Activated naive CD8-positive, alpha-beta T cell treated with anti-CD3 and anti-CD28 coated beads for 36 hours (primary cell): ENCODE results near the gene ITGA4. TPM values are rescaled to one million over a fixed set of nuclear protein-coding genes. Genes with fewer than 3 reads are reported as not detected.

ENCODE experiments used
- DNase-seq: peaks from one replicate; pipeline ENCODE4 v3.0.0; 2021
- H3K27ac Mint-ChIP-seq: one replicate; pipeline ENCODE4 v1.8.0; 2022; ENCODE audit warnings: mild to moderate bottlenecking, moderate library complexity, mixed read lengths
- H3K27me3 Mint-ChIP-seq: one replicate; pipeline ENCODE4 v1.8.0; 2022; ENCODE audit warnings: mild to moderate bottlenecking, mixed read lengths
- H3K36me3 Mint-ChIP-seq: one replicate; pipeline ENCODE4 v1.8.0; 2021; ENCODE audit warnings: mild to moderate bottlenecking, mixed read lengths
- H3K4me1 Mint-ChIP-seq: one replicate; pipeline ENCODE4 v1.8.0; 2021; ENCODE audit warnings: mixed read lengths
- H3K4me3 Mint-ChIP-seq: one replicate; pipeline ENCODE4 v1.8.0; 2022; ENCODE audit warnings: mild to moderate bottlenecking, moderate library complexity, mixed read lengths
- H3K9me3 Mint-ChIP-seq: one replicate; pipeline ENCODE4 v1.8.0; 2022; ENCODE audit warnings: mixed read lengths
- total RNA-seq, 2 experiments: library from RNA; stranded (reverse); gene quantifications; one replicate each; pipeline ENCODE4 v1.2.3, GENCODE V29; 2021

Gene ITGA4
- total RNA-seq, 2 experiments from 2014 or later = 71.9 to 74.8 TPM

- H3K4me3 Mint-ChIP-seq = no peak overlapping the region
- H3K27ac Mint-ChIP-seq = no peak overlapping the region
- DNase-seq = no peak
- no peaks in the 10 kb centered on the region for H3K27me3 Mint-ChIP-seq
- peaks cover 36% of the 10 kb centered on the region for H3K4me1 Mint-ChIP-seq
- peaks cover 45% of the 10 kb centered on the region for H3K36me3 Mint-ChIP-seq
- no peaks in the 10 kb centered on the region for H3K9me3 Mint-ChIP-seq
Measured at GRCh38 chr2:181516992-181517391, 59.8 kb downstream of the ITGA4 start.

GRCh38 chr2:181517685-181518301 lies 60.6 kb downstream of the ITGA4 start:
- Mint-ChIP-seq H3K9me3 (no peaks in the 10 kb centered on the region), H3K36me3 (peaks cover 41% of the 10 kb centered on the region), H3K27me3 (no peaks in the 10 kb centered on the region), H3K27ac (peak overlapping the region; percentile 22), H3K4me1 (peaks cover 34% of the 10 kb centered on the region), H3K4me3 (no peak overlapping the region)
- DNase-seq = no peak

DNA sequence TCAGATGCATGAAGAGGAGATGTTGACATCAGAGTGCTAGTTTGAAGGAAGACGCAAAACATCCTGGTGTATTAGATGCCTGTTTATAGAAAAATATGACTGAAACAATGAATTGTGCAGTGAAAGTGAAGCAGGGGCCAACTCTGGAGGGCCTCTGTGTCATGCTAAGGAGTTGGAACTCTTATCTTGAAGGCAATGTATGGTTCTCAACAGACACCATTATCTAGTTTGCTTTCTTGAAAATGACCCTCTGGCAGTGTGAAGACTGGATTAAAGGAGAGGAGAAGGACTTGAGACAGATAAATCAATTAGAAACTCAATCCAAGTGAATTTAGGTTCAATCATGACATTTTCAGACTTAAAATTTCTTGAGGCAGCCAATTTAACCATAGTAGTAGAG lies 63.1 kb downstream of the ITGA4 start:
- Mint-ChIP-seq H3K36me3 (peaks cover 24% of the 10 kb centered on the region), H3K4me1 (peaks cover 26% of the 10 kb centered on the region), H3K9me3 (no peaks in the 10 kb centered on the region), H3K27ac (peak overlapping the region; percentile 7), H3K27me3 (no peaks in the 10 kb centered on the region), H3K4me3 (no peak overlapping the region)
- DNase-seq = no peak

GRCh38 chr2:181523756-181524155 lies 66.6 kb downstream of the ITGA4 start:
- H3K36me3 Mint-ChIP-seq = peaks cover 25% of the 10 kb centered on the region

DNA sequence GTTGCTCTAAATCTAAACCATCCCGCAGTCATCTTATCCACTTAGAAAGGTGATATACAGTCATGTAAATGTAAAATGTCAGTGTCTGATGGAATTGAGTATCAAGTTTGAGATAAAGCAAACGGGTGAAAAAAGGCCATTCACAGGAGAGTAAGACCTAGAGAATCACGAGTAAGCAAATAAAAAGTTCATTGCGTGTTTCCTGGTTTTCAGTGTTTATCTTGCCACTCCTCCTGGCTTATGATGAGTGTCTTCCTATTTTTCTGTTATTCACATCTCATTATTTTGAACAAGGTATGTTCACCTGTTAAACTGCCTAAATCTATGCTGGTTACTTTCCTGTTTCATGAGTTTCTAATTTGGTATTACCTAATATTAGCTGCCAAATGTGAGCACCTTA lies 68.8 kb downstream of the ITGA4 start:
- Mint-ChIP-seq H3K27ac (no peak overlapping the region), H3K9me3 (no peaks in the 10 kb centered on the region), H3K4me1 (peaks cover 1% of the 10 kb centered on the region), H3K27me3 (no peaks in the 10 kb centered on the region), H3K36me3 (peaks cover 30% of the 10 kb centered on the region), H3K4me3 (no peak overlapping the region)
- DNase-seq = no peak

More at GRCh38 chr2:181523756-181524155, 66.6 kb downstream of the ITGA4 start:
- no peak overlapping the region for H3K27ac Mint-ChIP-seq
- no peaks in the 10 kb centered on the region for H3K27me3 Mint-ChIP-seq
- peaks cover 1% of the 10 kb centered on the region for H3K4me1 Mint-ChIP-seq
- DNase-seq = no peak
- H3K9me3 Mint-ChIP-seq = no peaks in the 10 kb centered on the region
- H3K4me3 Mint-ChIP-seq = no peak overlapping the region

GRCh38 chr2:181527058-181527457 lies 69.9 kb downstream of the ITGA4 start:
- H3K4me1 Mint-ChIP-seq = peaks cover 1% of the 10 kb centered on the region
- DNase-seq = no peak
- H3K4me3 Mint-ChIP-seq = no peak overlapping the region
- H3K27ac Mint-ChIP-seq = no peak overlapping the region
- H3K27me3 Mint-ChIP-seq = no peaks in the 10 kb centered on the region
- peaks cover 31% of the 10 kb centered on the region for H3K36me3 Mint-ChIP-seq
- H3K9me3 Mint-ChIP-seq = no peaks in the 10 kb centered on the region

DNA sequence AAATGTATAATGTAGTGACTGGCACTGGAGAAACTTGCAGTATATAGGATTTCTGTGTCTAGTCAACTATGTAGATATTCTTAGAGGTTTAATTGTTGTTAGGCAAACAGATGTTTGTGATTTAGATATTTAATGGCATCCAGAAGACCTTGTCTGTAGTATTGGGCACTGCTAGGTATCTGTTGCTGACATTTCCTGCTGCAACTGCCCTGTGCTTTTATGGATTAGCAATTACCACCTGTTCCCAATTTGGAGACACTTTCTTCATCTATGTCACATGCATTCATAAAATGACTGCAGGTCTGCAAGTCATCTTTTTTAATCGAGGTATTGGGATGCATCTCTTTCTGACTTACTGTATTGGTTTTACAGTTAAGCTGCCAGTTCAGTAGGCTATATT lies 71.3 kb downstream of the ITGA4 start:
- peaks cover 38% of the 10 kb centered on the region for H3K36me3 Mint-ChIP-seq
- H3K4me3 Mint-ChIP-seq = no peak overlapping the region
- no peak for DNase-seq
- no peaks in the 10 kb centered on the region for H3K9me3 Mint-ChIP-seq
- peaks cover 1% of the 10 kb centered on the region for H3K4me1 Mint-ChIP-seq
- H3K27ac Mint-ChIP-seq = no peak overlapping the region
- H3K27me3 Mint-ChIP-seq = no peaks in the 10 kb centered on the region

DNA sequence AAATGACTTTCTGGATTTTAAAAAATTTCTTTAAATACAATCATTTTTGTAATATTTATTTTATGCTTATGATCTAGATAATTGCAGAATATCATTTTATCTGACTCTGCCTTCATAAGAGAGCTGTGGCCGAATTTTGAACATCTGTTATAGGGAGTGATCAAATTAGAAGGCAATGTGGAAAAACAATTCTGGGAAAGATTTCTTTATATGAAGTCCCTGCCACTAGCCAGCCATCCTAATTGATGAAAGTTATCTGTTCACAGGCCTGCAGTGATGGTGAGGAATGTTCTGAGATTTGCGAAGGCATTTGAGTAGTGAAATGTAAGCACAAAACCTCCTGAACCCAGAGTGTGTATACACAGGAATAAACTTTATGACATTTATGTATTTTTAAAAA lies 79.5 kb downstream of the ITGA4 start:
- H3K4me3 Mint-ChIP-seq = no peak overlapping the region
- peaks cover 77% of the 10 kb centered on the region for H3K36me3 Mint-ChIP-seq
- H3K4me1 Mint-ChIP-seq = no peaks in the 10 kb centered on the region
- no peaks in the 10 kb centered on the region for H3K9me3 Mint-ChIP-seq
- DNase-seq = no peak
- no peaks in the 10 kb centered on the region for H3K27me3 Mint-ChIP-seq
- no peak overlapping the region for H3K27ac Mint-ChIP-seq

DNA sequence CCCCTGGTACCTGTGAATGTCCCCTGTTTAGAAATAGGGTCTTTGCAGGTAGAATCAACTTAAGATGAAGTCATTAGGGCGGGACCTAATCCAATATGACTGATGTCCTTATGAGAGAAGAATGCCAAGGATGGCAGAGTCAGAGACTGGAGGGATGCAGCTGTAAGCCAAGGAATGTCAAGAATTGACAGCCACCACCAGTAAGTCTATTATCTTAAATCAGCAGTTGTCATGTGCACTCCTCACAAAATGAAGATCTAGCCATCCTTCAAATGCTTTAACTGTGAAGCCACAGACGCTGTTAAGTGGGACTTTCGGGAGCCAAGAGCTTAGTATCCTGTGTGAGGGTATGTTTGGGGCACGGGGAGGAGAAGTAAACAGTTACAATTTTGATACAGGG lies 83.2 kb downstream of the ITGA4 start:
- no peak for DNase-seq
- Mint-ChIP-seq H3K9me3 (no peaks in the 10 kb centered on the region), H3K27ac (no peak overlapping the region), H3K4me1 (no peaks in the 10 kb centered on the region), H3K4me3 (no peak overlapping the region), H3K36me3 (peaks cover 55% of the 10 kb centered on the region), H3K27me3 (no peaks in the 10 kb centered on the region)

DNA sequence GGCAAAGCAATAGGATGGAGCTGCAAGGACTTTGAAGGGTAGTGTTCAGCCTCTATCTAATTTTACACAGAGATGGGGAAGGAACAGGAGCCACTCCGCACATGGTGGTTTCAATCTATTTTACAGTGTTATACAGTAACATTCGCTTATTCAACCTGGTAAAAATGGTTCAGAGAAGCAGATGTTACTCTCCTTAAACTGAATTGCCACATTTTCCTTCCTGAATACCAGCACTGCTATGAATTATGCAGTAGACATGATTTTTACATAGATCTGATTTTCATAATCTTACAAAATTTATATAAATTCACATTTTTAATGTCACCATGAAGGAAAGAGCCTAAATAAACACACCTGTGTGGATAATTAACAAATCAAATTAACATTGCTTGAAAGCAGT lies 85.0 kb downstream of the ITGA4 start:
- no peak overlapping the region for H3K4me3 Mint-ChIP-seq
- no peaks in the 10 kb centered on the region for H3K9me3 Mint-ChIP-seq

DNA sequence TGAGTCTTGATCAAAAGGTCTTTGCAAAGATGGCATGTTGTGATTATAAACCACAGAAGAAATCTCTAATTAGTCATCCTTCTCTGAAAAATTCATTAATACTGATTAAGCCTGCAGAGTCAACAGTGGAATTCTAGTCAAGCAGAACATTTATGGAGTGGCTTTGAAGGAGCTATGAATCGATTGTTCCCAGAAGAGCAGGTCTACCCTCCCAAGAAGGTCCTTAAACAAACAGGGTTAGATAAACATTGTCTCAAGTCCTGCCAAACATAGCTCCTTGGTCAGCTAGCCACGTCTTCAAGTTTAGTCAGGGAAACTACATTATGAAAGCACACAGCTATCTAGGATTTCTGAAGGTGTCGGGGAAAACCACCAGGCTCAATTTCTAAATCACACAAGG lies 88.9 kb downstream of the ITGA4 start:
- peaks cover 5% of the 10 kb centered on the region for H3K4me1 Mint-ChIP-seq
- no peak overlapping the region for H3K4me3 Mint-ChIP-seq
- peaks cover 16% of the 10 kb centered on the region for H3K36me3 Mint-ChIP-seq
- no peak for DNase-seq
- no peaks in the 10 kb centered on the region for H3K9me3 Mint-ChIP-seq
- no peak overlapping the region for H3K27ac Mint-ChIP-seq
- H3K27me3 Mint-ChIP-seq = no peaks in the 10 kb centered on the region

More for the DNA sequence above, 85.0 kb downstream of the ITGA4 start:
- H3K4me1 Mint-ChIP-seq = peaks cover 5% of the 10 kb centered on the region
- no peaks in the 10 kb centered on the region for H3K27me3 Mint-ChIP-seq
- no peak overlapping the region for H3K27ac Mint-ChIP-seq
- DNase-seq = no peak
- peaks cover 50% of the 10 kb centered on the region for H3K36me3 Mint-ChIP-seq

DNA sequence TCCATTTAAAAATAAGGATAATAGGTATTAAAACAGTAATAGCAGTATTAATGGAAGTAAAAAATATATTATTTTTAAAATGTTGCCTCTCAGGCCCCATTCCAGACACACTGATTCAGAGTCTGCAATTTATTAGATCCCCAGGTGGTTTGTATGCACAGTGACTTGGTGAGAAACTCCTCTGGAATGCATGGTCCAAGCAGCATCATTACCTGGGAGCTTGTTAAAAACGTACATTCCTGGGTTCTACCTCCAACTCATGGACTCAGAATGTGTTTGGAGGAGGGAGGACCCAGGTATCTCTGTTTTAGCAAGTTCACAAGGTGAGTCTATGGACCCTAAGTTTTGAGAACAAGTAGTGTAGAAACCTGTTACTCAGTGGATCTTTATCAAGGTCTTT lies 95.6 kb downstream of the ITGA4 start:
- Mint-ChIP-seq H3K4me3 (no peak overlapping the region), H3K9me3 (no peaks in the 10 kb centered on the region), H3K4me1 (no peaks in the 10 kb centered on the region), H3K27me3 (no peaks in the 10 kb centered on the region), H3K36me3 (peaks cover 2% of the 10 kb centered on the region), H3K27ac (no peak overlapping the region)
- DNase-seq = no peak

- Mint-ChIP-seq H3K27me3 (no peaks in the 10 kb centered on the region), H3K4me3 (no peak overlapping the region), H3K9me3 (no peaks in the 10 kb centered on the region), H3K36me3 (no peaks in the 10 kb centered on the region), H3K27ac (no peak overlapping the region), H3K4me1 (no peaks in the 10 kb centered on the region)
- no peak for DNase-seq
Measured at GRCh38 chr2:181553244-181553643, 96.1 kb downstream of the ITGA4 start.

DNA sequence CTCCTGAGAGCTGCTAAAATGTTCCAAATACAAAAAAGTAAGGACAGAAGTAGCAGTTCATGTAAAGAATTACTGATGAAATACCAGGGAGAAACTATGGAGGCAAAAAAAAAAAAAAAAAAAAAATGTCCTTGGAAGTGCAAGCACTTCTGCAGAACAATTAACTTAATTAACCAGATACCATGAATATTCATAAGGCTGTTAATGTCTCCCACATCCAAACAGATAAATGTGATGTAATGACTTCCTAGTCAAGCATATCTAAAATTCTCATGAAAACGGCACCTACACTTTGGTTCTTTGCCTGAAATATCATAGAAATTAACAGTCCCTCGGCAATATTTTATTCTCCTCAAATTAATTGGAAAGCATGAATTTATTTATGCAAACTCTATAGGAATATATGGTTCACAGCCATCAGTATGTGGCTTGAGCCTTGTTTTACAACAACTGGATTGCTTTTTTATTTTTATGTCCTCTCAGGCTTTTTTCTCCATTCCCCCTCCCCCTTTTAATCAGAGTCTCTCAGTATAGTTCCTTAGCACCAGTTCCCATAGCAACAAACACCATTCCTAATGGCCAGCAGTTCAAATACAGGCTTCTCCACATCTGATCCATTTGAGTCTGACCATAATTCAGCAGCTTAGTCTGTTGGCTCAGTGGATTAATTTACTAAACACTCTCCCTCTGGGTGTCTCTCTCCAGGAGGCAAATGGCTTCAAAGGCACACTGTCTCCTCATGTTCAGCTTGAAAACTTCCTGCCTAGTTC lies 97.1 kb downstream of the ITGA4 start:
- DNase-seq = no peak
- H3K4me1 Mint-ChIP-seq = no peaks in the 10 kb centered on the region
- H3K4me3 Mint-ChIP-seq = no peak overlapping the region
- no peaks in the 10 kb centered on the region for H3K36me3 Mint-ChIP-seq
- no peaks in the 10 kb centered on the region for H3K9me3 Mint-ChIP-seq
- H3K27ac Mint-ChIP-seq = no peak overlapping the region
- H3K27me3 Mint-ChIP-seq = no peaks in the 10 kb centered on the region

- Mint-ChIP-seq H3K4me3 (no peak overlapping the region), H3K27me3 (no peaks in the 10 kb centered on the region), H3K27ac (no peak overlapping the region), H3K36me3 (no peaks in the 10 kb centered on the region), H3K9me3 (no peaks in the 10 kb centered on the region), H3K4me1 (no peaks in the 10 kb centered on the region)
- DNase-seq = no peak
Measured at GRCh38 chr2:181558371-181558770, 101.2 kb downstream of the ITGA4 start.

DNA sequence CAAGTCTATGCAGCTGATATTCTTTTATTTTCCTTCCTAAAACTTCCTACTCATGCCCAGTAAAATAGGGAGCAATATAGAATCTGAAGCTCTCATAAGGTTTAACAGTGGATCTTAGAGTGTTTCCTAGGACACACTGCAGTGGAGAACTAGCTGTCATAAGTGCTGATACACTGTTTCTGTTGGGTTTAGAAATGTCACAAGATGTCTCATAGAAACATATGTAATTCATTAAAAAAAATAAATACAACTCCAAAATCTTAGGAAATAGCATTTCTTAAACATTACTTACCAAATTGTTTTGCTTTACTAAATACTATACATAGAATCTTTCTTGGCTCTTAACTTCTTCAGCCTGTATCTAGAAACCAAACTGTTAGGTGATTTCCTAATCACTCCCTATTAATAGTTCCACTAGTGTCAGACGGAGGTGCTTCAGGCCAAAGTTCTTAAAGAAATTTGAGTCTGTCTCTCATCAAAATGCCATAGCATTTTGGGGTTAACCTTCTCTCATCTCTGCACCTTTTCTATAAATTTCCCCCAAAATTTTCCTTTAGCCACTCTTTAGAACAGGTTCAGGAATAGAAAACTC lies 106.0 kb downstream of the ITGA4 start:
- Mint-ChIP-seq H3K4me3 (no peak overlapping the region), H3K27me3 (no peaks in the 10 kb centered on the region), H3K36me3 (no peaks in the 10 kb centered on the region), H3K9me3 (no peaks in the 10 kb centered on the region), H3K27ac (no peak overlapping the region), H3K4me1 (peaks cover 5% of the 10 kb centered on the region)
- DNase-seq = no peak
